Stromal cell of bone marrow (primary cell): Measurements from ENCODE around the gene JAK3.
A peak's percentile ranks its signal among the peaks of the same experiment; 100 is the strongest.
"Not testable (repeated sequence)": the region's sequence is repeated elsewhere in the genome, so short reads cannot be mapped to it uniquely, and the experiment has no call there.

Experiments
- DNase-seq: peaks from one replicate; pipeline ENCODE4 v3.0.0-alpha.2; 2012; ENCODE audit warnings: low read depth

The JAK3 gene

DNA sequence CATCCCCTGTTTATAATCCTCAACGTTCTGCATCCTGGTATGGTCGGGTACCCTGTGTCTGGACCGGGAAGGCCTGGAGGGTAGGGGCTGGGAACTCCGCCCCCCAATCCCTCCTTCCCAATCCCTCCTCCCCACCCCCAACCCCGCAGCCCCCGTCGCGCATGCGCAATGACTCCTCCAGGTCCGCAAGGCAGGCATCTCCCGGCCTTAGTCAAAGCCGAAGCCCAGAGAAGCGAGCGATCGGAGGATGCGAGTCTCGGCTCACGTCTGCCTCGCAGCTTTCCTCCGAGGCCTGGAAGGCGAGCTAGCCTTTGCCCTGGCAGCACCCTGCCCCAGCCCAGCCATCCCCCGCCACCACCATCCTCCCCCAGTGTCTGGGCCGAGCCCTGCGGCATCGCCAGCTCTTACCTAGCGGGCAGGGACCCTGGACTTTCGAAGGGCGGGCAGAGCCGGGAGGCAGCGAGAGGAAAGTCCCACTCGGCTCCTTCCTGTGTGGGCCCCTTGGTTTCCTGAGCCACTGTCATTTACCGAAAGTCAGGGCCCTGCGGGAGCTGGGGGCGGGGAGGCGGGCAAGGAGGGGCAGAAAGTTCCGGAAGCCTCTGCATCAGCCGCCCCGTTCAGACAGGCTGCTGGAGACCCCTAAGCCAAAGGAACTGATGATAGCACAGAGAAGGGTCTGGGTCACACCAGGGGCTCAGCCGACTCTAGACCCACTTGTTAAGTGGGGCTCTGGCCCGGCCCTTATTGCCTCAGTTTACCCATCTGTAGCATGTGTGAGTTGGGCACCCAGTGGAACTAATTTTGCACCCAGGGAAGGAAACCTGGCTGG is at the start of gene JAK3:
TSS of gene JAK3 (minus strand) at position 445 of the 829 bp plus-strand sequence. CDS start 3,565 bp downstream, outside the sequence.
- peak; percentile 38 for DNase-seq

DNA sequence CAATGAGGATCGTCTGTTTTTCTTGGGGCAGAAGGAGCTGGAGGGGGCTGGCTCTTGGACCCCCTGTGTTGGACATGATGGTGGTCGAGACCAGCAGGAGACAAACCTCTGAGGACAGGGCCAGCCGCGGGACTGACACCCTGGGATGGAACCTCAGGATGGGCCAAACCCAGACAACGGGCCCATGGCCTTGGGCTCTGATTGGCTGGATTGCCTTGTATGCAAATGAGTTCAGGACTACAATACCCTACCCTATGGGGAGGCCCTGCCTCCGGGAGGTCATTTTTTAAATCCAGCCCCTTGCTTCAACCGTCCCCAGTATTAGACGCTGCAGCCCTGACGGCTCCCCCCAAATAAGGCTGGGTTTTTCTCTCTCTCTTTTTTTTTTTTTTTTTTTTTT is 46.0 kb upstream of the JAK3 start:
- DNase-seq = no peak

- DNase-seq = peak; percentile 31
These were observed 41.9 kb upstream of the JAK3 start for GRCh38 chr19:17889609-17890214.

GRCh38 chr19:17888260-17888659 is 40.5 kb upstream of the JAK3 start:
- DNase-seq = no peak

GRCh38 chr19:17887221-17887620 is 39.4 kb upstream of the JAK3 start:
- not testable (repeated sequence) for DNase-seq

GRCh38 chr19:17886515-17886914 is 38.7 kb upstream of the JAK3 start:
- no peak for DNase-seq

GRCh38 chr19:17883627-17884410 is 36.0 kb upstream of the JAK3 start:
- no peak for DNase-seq

DNA sequence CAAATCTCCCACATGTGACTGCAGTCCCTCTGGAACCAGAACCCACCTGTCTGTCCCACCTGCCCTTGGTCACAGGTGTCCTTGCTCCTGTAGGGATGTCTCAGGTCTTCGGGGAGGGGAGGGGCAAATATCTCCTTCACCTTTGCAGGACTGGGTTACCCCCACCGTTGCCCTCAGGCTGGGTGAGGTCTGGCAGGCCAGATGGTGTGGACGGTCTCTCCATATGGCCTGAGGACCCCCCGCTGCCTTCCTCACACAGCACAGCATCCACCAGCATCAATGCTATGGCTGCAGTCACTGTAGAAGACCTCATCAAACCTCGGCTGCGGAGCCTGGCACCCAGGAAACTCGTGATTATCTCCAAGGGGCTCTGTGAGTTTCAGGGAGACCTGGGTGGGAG is 33.9 kb upstream of the JAK3 start:
- DNase-seq = no peak

DNA sequence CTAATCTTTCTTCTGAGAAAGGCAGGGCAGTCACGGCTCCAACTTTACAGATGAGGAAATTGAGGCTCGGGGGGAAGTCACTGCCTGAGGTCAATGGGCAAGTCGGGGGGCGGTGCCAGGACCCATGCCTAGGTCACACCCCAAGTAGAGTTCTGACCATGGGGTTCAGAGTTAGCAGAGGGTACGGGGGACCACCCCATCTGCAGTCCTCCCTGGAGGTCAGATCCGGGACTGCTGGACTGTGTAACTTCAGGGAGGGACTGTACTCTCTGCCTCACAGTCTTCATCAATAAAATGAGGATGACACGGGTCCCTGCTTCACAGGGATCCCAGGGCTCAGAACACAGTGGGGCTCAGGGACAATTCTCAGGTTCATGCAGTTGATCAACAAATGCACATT is 31.7 kb upstream of the JAK3 start:
- DNase-seq = no peak

GRCh38 chr19:17877696-17878095 is 29.9 kb upstream of the JAK3 start:
- DNase-seq = no peak

DNA sequence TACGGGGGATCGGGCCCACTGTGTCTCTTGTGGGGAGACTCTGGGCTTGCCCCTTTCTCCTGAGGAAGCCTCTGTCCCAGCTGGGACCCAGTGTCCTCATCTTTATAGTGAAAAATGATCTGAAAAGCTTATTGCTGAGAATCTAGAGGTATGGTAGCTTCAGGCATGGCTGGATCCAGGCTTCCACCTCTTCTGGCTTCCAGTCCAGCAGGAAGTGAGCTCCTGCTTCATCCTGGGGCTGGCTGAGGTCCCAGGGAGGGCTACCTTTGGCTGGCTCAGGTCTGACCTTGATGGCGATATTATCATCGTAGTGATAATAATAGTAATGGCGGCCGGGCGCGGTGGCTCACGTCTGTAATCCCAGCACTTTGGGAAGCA is 27.0 kb upstream of the JAK3 start:
- no peak for DNase-seq

GRCh38 chr19:17873786-17874757 is 26.3 kb upstream of the JAK3 start:
- DNase-seq = no peak

DNA sequence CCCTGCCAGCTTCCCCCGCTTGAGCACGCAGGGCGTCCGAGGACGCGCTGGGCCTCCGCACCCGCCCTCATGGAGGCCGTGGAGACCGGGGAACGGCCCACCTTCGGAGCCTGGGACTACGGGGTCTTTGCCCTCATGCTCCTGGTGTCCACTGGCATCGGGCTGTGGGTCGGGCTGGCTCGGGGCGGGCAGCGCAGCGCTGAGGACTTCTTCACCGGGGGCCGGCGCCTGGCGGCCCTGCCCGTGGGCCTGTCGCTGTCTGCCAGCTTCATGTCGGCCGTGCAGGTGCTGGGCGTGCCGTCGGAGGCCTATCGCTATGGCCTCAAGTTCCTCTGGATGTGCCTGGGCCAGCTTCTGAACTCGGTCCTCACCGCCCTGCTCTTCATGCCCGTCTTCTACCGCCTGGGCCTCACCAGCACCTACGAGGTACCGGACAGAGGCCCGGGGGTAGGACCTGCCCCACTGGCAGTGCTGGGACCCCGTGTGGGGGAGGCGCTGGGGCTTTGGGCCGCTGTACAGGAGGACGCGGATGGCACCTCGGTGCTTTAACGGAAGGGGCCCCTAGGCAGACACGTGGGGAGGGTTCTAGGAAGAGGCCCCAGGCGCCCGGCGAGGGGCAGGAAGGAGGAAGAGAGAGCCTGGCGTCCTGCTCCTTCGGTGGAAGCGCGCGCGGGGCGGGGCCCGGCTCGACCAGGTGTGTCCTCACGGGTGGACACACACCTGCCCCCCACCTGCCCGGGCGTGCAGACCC is 24.6 kb upstream of the JAK3 start:
- DNase-seq = no peak

DNA sequence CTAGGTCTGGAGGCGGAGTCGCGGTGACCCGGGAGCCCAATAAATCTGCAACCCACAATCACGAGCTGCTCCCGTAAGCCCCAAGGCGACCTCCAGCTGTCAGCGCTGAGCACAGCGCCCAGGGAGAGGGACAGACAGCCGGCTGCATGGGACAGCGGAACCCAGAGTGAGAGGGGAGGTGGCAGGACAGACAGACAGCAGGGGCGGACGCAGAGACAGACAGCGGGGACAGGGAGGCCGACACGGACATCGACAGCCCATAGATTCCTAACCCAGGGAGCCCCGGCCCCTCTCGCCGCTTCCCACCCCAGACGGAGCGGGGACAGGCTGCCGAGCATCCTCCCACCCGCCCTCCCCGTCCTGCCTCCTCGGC is 24.1 kb upstream of the JAK3 start, which contains the start of gene SLC5A5:
TSS of gene SLC5A5 (plus strand) at position 68 of the 373 bp plus-strand sequence. CDS start 375 bp downstream, outside the sequence.
- no peak for DNase-seq

DNA sequence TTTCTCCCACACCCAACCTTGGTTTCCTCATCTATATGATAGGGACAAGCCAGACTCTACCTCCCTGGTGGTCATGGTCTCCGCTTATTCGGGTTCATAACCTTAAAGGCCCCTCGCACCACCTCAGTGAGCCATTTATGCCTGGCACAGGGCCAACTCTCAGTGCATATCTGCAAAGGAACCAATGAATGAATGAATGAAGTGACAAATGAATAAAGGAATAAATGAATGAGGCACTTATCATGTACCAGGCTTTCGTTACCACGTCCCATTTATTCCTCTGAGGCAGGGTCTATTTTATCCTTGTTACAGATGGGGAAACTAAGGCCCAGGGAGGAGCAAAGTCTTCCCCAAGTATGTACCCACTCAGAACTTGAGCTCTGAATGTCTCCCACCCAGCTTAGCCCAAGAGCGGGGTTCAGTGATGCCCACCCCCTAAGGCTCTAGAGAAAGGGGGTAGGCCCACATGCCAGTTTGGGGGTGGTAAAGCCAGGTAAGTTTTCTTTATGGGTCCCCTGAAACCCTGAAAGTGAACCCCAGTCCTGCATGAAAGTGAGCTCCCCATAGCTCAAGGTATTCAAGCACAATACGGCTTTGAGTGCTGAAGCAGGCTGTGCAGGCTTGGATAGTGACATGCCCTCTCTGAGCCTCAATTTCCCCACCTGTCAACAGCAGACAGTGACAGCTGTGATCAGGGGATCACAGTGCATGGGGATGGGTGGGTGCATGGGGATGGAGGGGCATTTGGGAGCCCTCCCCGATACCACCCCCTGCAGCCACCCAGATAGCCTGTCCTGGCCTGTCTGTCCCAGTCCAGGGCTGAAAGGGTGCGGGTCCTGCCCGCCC is 23.5 kb upstream of the JAK3 start:
- no peak for DNase-seq

DNA sequence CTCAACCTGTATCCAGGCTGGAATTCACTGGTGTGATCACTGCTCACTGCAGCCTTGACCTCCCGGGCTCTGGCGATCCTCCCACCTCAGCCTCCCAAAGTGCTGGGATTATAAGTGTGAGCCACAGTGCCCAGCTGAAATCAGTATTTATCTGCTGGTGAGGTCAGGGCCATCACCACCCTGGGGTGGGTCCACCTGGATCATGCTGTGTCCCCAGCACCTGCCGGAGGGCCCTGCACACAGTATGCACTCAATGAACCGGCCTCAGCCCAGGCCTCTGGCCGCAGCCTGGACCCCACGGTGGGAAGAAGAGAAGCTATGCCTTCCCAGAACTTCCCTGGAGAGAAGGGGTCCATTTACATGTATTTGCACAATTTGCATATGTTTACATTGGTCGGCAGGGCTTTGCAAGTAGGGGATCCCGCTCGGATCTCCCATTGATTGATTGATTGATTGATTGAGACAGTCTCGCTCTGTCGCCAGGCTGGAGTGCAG is 21.4 kb upstream of the JAK3 start:
- no peak for DNase-seq

DNA sequence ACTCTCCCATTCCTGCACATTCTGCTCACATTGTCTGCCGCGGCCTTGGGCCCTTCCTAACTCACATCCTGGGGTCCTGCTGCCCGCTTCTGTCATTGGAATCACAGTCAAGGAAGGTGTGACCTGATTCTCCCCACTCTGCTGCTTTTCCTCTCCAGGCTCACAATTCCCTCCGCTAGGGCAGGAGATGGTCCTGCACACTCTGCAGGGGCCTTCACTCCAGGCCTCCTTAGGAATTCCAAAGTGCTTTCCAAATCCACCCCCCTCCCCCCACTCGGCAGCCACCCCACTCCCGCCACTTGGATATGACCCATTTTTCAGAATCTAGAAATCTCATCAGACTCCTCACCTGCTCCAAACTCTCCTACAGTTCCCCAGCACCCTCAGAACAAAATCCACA is 20.9 kb upstream of the JAK3 start:
- no peak for DNase-seq

GRCh38 chr19:17866964-17867486 is 19.2 kb upstream of the JAK3 start:
- DNase-seq = no peak

GRCh38 chr19:17866312-17866963 is 18.7 kb upstream of the JAK3 start:
- DNase-seq = no peak
